Large intestine (tissue), 3 donors: ENCODE measurements around the gene PI4KA. TPM values are rescaled to one million over a fixed set of nuclear protein-coding genes. Genes with fewer than 3 reads are reported as not detected.

Source experiments
- DNase-seq, 2 donors: peaks; one replicate each; pipeline versions ENCODE4 v3.0.0 to v3.0.0-alpha.2; 2013
- H3K27ac ChIP-seq: one replicate; pipeline ENCODE4 v1.5.1; 2013; ENCODE audit warnings: low read length
- H3K27me3 ChIP-seq: 2 replicates; pipeline ENCODE4 v1.6.1; 2013; ENCODE audit warnings: low read length; ENCODE audit not compliant: control insufficient read depth, insufficient read depth
- H3K36me3 ChIP-seq: 2 replicates; pipeline ENCODE4 v1.6.1; 2013; ENCODE audit warnings: low read length; ENCODE audit not compliant: control insufficient read depth, insufficient read depth
- H3K4me1 ChIP-seq: one replicate; pipeline ENCODE4 v1.6.1; 2013; ENCODE audit warnings: low read length; ENCODE audit not compliant: control insufficient read depth, insufficient read depth
- H3K4me3 ChIP-seq: one replicate; pipeline ENCODE4 v1.5.1; 2013; ENCODE audit warnings: low read length
- H3K9me3 ChIP-seq: one replicate; pipeline ENCODE4 v1.6.1; 2013; ENCODE audit warnings: mild to moderate bottlenecking, low read depth, low read length, moderate library complexity; ENCODE audit not compliant: control insufficient read depth
- WGBS: methylation state at CpG from one replicate; pipeline ENCODE4 v1.1.5; 2013; ENCODE audit warnings: low lambda C conversion rate; ENCODE audit not compliant: insufficient coverage; 5-methylcytosine and 5-hydroxymethylcytosine counted together
- polyA plus RNA-seq: library from polyadenylated mRNA; unstranded; fragments of 120-200 nt; gene quantifications from one replicate; pipeline ENCODE4 v1.2.1, GENCODE V29; 2013

PI4KA gene
- polyA plus RNA-seq, 1 donor, result 79.8 TPM

- Histone ChIP-seq H3K9me3 (no peaks in the 10 kb centered on the region), H3K36me3 (peaks cover 68% of the 10 kb centered on the region), H3K27ac (no peak overlapping the region), H3K27me3 (no peaks in the 10 kb centered on the region), H3K4me1 (no peaks in the 10 kb centered on the region), H3K4me3 (no peak overlapping the region)
- 88% methylated on average over 2 of the region's 7 CpGs for WGBS
- no peak for DNase-seq
Measured at GRCh38 chr22:20794650-20795413, 63.8 kb downstream of the PI4KA start.

- Histone ChIP-seq H3K4me3 (no peak overlapping the region), H3K36me3 (peaks cover 62% of the 10 kb centered on the region), H3K27me3 (no peaks in the 10 kb centered on the region), H3K4me1 (no peaks in the 10 kb centered on the region), H3K27ac (no peak overlapping the region), H3K9me3 (no peaks in the 10 kb centered on the region)
- no CpG with 5 or more reads among the region's 13 CpGs for WGBS
- no peak for DNase-seq
Measured at GRCh38 chr22:20793748-20794649, 64.6 kb downstream of the PI4KA start.

- peaks cover 60% of the 10 kb centered on the region for H3K36me3 ChIP-seq
- H3K27ac ChIP-seq, result no peak overlapping the region
- H3K9me3 ChIP-seq, result no peaks in the 10 kb centered on the region
- no peaks in the 10 kb centered on the region for H3K27me3 ChIP-seq
- no peaks in the 10 kb centered on the region for H3K4me1 ChIP-seq
- no peak for DNase-seq
- 100% methylated on average over 1 of the region's 3 CpGs for WGBS
- H3K4me3 ChIP-seq, result no peak overlapping the region
Measured at GRCh38 chr22:20792966-20793728, 65.5 kb downstream of the PI4KA start.

- Histone ChIP-seq H3K4me1 (no peaks in the 10 kb centered on the region), H3K27me3 (no peaks in the 10 kb centered on the region), H3K9me3 (no peaks in the 10 kb centered on the region), H3K4me3 (no peak overlapping the region), H3K36me3 (peaks cover 60% of the 10 kb centered on the region), H3K27ac (no peak overlapping the region)
- WGBS, result no CpG with 5 or more reads among the region's 12 CpGs
- no peak for DNase-seq
Measured at GRCh38 chr22:20792221-20792965, 66.2 kb downstream of the PI4KA start.

- Histone ChIP-seq H3K4me3 (no peak overlapping the region), H3K36me3 (peaks cover 39% of the 10 kb centered on the region), H3K27me3 (no peaks in the 10 kb centered on the region), H3K27ac (no peak overlapping the region), H3K4me1 (no peaks in the 10 kb centered on the region), H3K9me3 (no peaks in the 10 kb centered on the region)
- DNase-seq, result no peak
- WGBS, result 100% methylated on average over 1 of the region's 5 CpGs
Measured at GRCh38 chr22:20788627-20789344, 69.8 kb downstream of the PI4KA start.

GRCh38 chr22:20787746-20788626 lies 70.6 kb downstream of the PI4KA start:
- no CpG with 5 or more reads among the region's 4 CpGs for WGBS
- H3K27ac ChIP-seq, result no peak overlapping the region
- no peak overlapping the region for H3K4me3 ChIP-seq
- no peaks in the 10 kb centered on the region for H3K9me3 ChIP-seq
- DNase-seq, result no peak
- H3K27me3 ChIP-seq, result no peaks in the 10 kb centered on the region
- H3K4me1 ChIP-seq, result no peaks in the 10 kb centered on the region
- peaks cover 38% of the 10 kb centered on the region for H3K36me3 ChIP-seq

- Histone ChIP-seq H3K4me3 (no peak overlapping the region), H3K27me3 (no peaks in the 10 kb centered on the region), H3K36me3 (peaks cover 31% of the 10 kb centered on the region), H3K27ac (no peak overlapping the region), H3K4me1 (no peaks in the 10 kb centered on the region), H3K9me3 (no peaks in the 10 kb centered on the region)
- WGBS, result no CpG with 5 or more reads among the region's 4 CpGs
- DNase-seq, result no peak
Measured at GRCh38 chr22:20787223-20787622, 71.4 kb downstream of the PI4KA start.

GRCh38 chr22:20786536-20786979 lies 72.1 kb downstream of the PI4KA start:
- Histone ChIP-seq H3K36me3 (peaks cover 32% of the 10 kb centered on the region), H3K4me1 (no peaks in the 10 kb centered on the region), H3K27ac (no peak overlapping the region), H3K27me3 (no peaks in the 10 kb centered on the region), H3K9me3 (no peaks in the 10 kb centered on the region), H3K4me3 (no peak overlapping the region)
- WGBS, result no CpG with 5 or more reads among the region's 10 CpGs
- no peak for DNase-seq

GRCh38 chr22:20786048-20786447 lies 72.6 kb downstream of the PI4KA start:
- H3K36me3 ChIP-seq, result peaks cover 32% of the 10 kb centered on the region
- no peaks in the 10 kb centered on the region for H3K4me1 ChIP-seq
- no peaks in the 10 kb centered on the region for H3K27me3 ChIP-seq
- WGBS, result no CpG with 5 or more reads among the region's 8 CpGs
- no peak overlapping the region for H3K4me3 ChIP-seq
- no peak for DNase-seq
- no peaks in the 10 kb centered on the region for H3K9me3 ChIP-seq
- H3K27ac ChIP-seq, result no peak overlapping the region
